ENCODE data around the gene SERPIND1. TPM values are rescaled to one million over a fixed set of nuclear protein-coding genes. Genes with fewer than 3 reads are reported as not detected.

SERPIND1 gene
- total RNA-seq, 1 donor from 2014 or later, result not detected

- no peak for DNase-seq (ENCODE audit: low spot score in 2 of 2)
- no peaks in the 10 kb centered on the region for H3K4me1 ChIP-seq
- no peaks in the 10 kb centered on the region for H3K27me3 ChIP-seq
- H3K4me3 ChIP-seq, result no peak overlapping the region
- intact Hi-C loops (cut with DNase I), result no loop called here
- TF ChIP-seq CTCF (IDR thresholded peaks at IDR 0.05), result no peak
- H3K9me3 ChIP-seq, result no peaks in the 10 kb centered on the region
- H3K36me3 ChIP-seq, result peaks cover 51 to 59% of the 10 kb centered on the region in 2 donors
- H3K27ac ChIP-seq, result no peak overlapping the region
Observed at GRCh38 chr22:20787746-20788626, 14.1 kb downstream of the SERPIND1 start.

GRCh38 chr22:20788627-20789344 is 14.9 kb downstream of the SERPIND1 start:
- TF ChIP-seq CTCF (IDR thresholded peaks at IDR 0.05), result no peak
- Histone ChIP-seq H3K36me3 (peaks cover 53 to 57% of the 10 kb centered on the region in 2 donors), H3K27ac (no peak overlapping the region), H3K9me3 (no peaks in the 10 kb centered on the region), H3K4me1 (no peaks in the 10 kb centered on the region), H3K4me3 (no peak overlapping the region), H3K27me3 (no peaks in the 10 kb centered on the region)
- intact Hi-C loops (cut with DNase I), result no loop called here
- DNase-seq (ENCODE audit: low spot score in 2 of 2), result no peak

GRCh38 chr22:20792221-20792965 is 18.5 kb downstream of the SERPIND1 start:
- no peaks in the 10 kb centered on the region for H3K9me3 ChIP-seq
- no peak for DNase-seq (ENCODE audit: low spot score in 2 of 2)
- no peaks in the 10 kb centered on the region for H3K4me1 ChIP-seq
- TF ChIP-seq CTCF (IDR thresholded peaks at IDR 0.05), result no peak
- H3K27me3 ChIP-seq, result no peaks in the 10 kb centered on the region
- H3K4me3 ChIP-seq, result no peak overlapping the region
- no peak overlapping the region for H3K27ac ChIP-seq
- intact Hi-C loops (cut with DNase I), result no loop called here
- peaks cover 70 to 72% of the 10 kb centered on the region in 2 donors for H3K36me3 ChIP-seq

- intact Hi-C loops (cut with DNase I), result no loop called here
- DNase-seq (ENCODE audit: low spot score in 2 of 2), result no peak
- no peak overlapping the region for H3K27ac ChIP-seq
- H3K27me3 ChIP-seq, result no peaks in the 10 kb centered on the region
- no peaks in the 10 kb centered on the region for H3K4me1 ChIP-seq
- no peak for TF ChIP-seq CTCF (IDR thresholded peaks at IDR 0.05)
- H3K9me3 ChIP-seq, result no peaks in the 10 kb centered on the region
- no peak overlapping the region for H3K4me3 ChIP-seq
- peaks cover 70 to 73% of the 10 kb centered on the region in 2 donors for H3K36me3 ChIP-seq
Observed at GRCh38 chr22:20792966-20793728, 19.2 kb downstream of the SERPIND1 start.
